Muscle layer of duodenum (tissue), 2 donors: ENCODE measurements around the gene FAM13C.
"Not testable (repeated sequence)": the region's sequence is repeated elsewhere in the genome, so short reads cannot be mapped to it uniquely, and the experiment has no call there.

ENCODE experiments used
- H3K27ac ChIP-seq: one replicate; pipeline ENCODE4 v1.7.0; 2013; ENCODE audit warnings: mild to moderate bottlenecking, low read length
- H3K27me3 ChIP-seq: one replicate; pipeline ENCODE4 v1.7.0; 2013; ENCODE audit warnings: low read depth, mild to moderate bottlenecking, control low read depth, low read length
- H3K36me3 ChIP-seq, 2 donors: one replicate each; pipeline ENCODE4 v1.7.0; 2013; ENCODE audit warnings: low read length in 2 of 2, control low read depth in 1 of 2, mild to moderate bottlenecking in 1 of 2; ENCODE audit not compliant: insufficient read depth in 2 of 2, control insufficient read depth in 1 of 2
- H3K4me1 ChIP-seq, 2 donors: one replicate each; pipeline ENCODE4 v1.7.0; 2013; ENCODE audit warnings: low read length in 2 of 2, mild to moderate bottlenecking in 2 of 2, control low read depth in 1 of 2, moderate library complexity in 1 of 2; ENCODE audit not compliant: insufficient read depth in 2 of 2, control insufficient read depth in 1 of 2
- H3K4me3 ChIP-seq, 2 donors: one replicate each; pipeline ENCODE4 v1.7.0; 2013; ENCODE audit warnings: low read length in 2 of 2, low read depth in 1 of 2, mild to moderate bottlenecking in 1 of 2
- H3K9me3 ChIP-seq, 2 donors: one replicate each; pipeline ENCODE4 v1.7.0; 2013; ENCODE audit warnings: low read length in 2 of 2, control low read depth in 1 of 2, mild to moderate bottlenecking in 1 of 2; ENCODE audit not compliant: control insufficient read depth in 1 of 2
- donor health status: healthy.

Gene FAM13C

GRCh38 chr10:59255463-59255862 lies 106.9 kb downstream of the FAM13C start:
- Histone ChIP-seq H3K4me3 (no peak overlapping the region), H3K36me3 (peaks cover 15 to 27% of the 10 kb centered on the region in 2 donors), H3K27me3 (no peaks in the 10 kb centered on the region), H3K9me3 (no peaks in the 10 kb centered on the region), H3K27ac (no peak overlapping the region), H3K4me1 (peaks cover 0 to 5% of the 10 kb centered on the region in 2 donors)

DNA sequence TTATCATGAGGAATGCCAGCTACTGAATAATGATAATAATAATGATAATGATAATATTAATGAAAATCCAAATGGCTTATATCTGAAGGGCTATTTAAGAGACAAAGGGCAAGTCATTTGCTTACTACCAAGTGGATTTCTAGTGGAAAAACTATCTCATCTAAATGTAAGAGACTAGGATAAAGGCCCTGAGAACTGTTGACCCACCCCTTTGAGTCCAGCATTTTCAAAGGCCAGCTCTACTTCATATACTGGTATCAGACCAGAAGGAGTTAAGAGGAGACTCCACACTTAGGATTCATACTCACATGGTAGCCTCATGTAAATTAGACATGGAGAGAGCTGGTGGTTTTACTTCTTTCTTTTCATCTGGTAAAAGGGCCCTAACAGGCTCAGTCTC lies 109.9 kb downstream of the FAM13C start:
- H3K4me1 ChIP-seq = peaks cover 0 to 5% of the 10 kb centered on the region in 2 donors
- H3K4me3 ChIP-seq = no peak overlapping the region
- no peaks in the 10 kb centered on the region for H3K27me3 ChIP-seq
- peaks cover 16 to 36% of the 10 kb centered on the region in 2 donors for H3K36me3 ChIP-seq
- no peaks in the 10 kb centered on the region for H3K9me3 ChIP-seq
- H3K27ac ChIP-seq = no peak overlapping the region

- no peaks in the 10 kb centered on the region for H3K9me3 ChIP-seq
- H3K4me3 ChIP-seq = no peak overlapping the region
- no peaks in the 10 kb centered on the region for H3K27me3 ChIP-seq
- H3K36me3 ChIP-seq = peaks cover 3 to 20% of the 10 kb centered on the region in 2 donors
- no peak overlapping the region for H3K27ac ChIP-seq
- H3K4me1 ChIP-seq = peaks cover 0 to 4% of the 10 kb centered on the region in 2 donors
Measured at GRCh38 chr10:59245686-59246085, 116.7 kb downstream of the FAM13C start.

DNA sequence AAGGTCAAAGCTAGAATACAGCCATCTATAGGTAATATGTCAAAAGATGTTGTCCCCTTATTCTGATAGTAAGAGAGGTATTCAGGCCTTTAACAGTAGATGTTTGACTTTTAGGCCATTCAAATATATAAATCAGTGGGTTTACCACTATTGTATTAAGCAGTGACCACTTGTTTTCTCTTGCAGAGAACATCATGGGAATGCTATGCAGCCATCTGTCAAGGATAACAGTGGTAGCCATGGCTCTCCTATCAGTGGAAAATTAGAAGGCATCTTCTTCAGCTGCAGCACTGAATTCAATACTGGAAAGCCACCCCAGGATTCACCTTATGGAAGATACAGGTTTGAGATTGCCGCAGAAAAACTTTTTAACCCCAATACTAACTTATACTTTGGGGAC lies 117.5 kb downstream of the FAM13C start:
- Histone ChIP-seq H3K4me3 (no peak overlapping the region), H3K36me3 (peaks cover 0 to 12% of the 10 kb centered on the region in 2 donors), H3K27ac (no peak overlapping the region), H3K27me3 (no peaks in the 10 kb centered on the region), H3K4me1 (peaks cover 0 to 8% of the 10 kb centered on the region in 2 donors), H3K9me3 (no peaks in the 10 kb centered on the region)

GRCh38 chr10:59243611-59244195 lies 118.6 kb downstream of the FAM13C start:
- Histone ChIP-seq H3K36me3 (peaks cover 0 to 9% of the 10 kb centered on the region in 2 donors), H3K27me3 (no peaks in the 10 kb centered on the region), H3K4me1 (peaks cover 0 to 8% of the 10 kb centered on the region in 2 donors), H3K9me3 (no peaks in the 10 kb centered on the region), H3K4me3 (no peak overlapping the region), H3K27ac (no peak overlapping the region)

DNA sequence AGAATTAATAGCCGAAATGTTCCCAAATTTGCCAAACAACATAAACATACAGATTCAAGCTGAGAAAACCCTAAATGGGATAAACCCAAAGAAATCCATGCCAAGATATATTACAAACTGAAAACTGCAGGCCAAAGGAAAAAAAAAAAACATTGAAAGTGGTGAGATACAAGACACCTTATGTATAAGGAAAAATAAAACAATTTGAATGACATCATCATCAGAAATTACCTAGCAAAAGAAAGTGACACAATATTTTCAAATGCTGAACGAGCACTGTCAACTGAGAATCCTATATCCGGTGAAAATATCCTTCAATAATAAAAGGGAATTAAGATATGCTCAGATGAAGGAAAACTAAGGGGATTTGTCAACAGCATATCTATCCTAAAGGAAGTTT lies 119.4 kb downstream of the FAM13C start:
- H3K4me1 ChIP-seq = peaks cover 0 to 8% of the 10 kb centered on the region in 2 donors
- H3K36me3 ChIP-seq = peaks cover 0 to 9% of the 10 kb centered on the region in 2 donors
- no peaks in the 10 kb centered on the region for H3K9me3 ChIP-seq
- no peaks in the 10 kb centered on the region for H3K27me3 ChIP-seq
- no peak overlapping the region for H3K27ac ChIP-seq
- no peak overlapping the region for H3K4me3 ChIP-seq

DNA sequence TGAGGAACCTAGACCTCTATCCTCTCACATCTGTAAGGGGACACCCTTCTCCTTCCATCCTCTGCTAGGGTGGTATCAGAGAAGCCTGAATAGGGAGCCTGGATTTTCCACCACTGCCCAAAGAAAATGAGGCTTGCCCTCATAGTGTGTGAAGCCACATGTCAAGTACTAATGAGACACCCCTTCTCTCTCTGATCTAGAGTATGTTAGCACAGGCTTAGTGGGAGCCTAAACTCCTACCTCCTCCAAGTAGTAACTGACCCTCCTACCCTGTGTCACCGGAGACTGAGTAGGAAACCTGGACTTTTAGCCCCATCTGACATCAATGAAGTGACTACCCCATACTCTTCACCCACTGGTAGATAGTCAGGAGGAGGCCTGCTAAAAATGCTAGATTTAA lies 120.3 kb downstream of the FAM13C start:
- Histone ChIP-seq H3K9me3 (no peaks in the 10 kb centered on the region), H3K27ac (no peak overlapping the region), H3K4me1 (peaks cover 0 to 8% of the 10 kb centered on the region in 2 donors), H3K4me3 (no peak overlapping the region), H3K27me3 (no peaks in the 10 kb centered on the region), H3K36me3 (peaks cover 0 to 9% of the 10 kb centered on the region in 2 donors)

DNA sequence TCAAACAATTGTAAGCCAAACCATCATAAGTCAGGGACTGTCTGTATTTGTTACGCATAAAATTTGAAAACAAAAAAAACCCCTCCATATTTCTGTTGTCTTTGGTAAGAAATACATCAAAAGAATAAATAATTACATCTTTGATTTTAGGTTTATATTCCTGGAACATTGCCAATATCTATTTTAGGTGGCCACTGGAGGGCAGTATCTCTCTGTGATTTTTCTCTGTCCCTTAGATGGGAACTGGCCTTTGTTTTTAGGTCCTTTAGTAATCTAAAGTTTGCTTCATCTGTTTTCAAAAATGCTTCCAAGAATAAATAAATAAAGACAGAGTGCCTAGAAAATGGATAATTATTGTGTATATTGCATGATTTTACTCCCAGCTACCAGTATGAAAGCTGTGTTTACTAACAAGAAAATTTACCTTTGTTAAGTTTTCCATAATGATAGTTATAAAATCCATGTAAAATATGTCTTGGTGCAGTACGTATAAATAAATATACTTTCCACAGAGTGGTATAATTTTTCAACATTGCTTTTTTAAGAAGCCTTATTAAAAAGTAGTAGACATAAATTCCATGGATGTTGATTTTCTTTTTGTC lies 121.7 kb downstream of the FAM13C start:
- H3K9me3 ChIP-seq = no peaks in the 10 kb centered on the region
- H3K4me1 ChIP-seq = peaks cover 0 to 8% of the 10 kb centered on the region in 2 donors
- no peaks in the 10 kb centered on the region for H3K27me3 ChIP-seq
- H3K27ac ChIP-seq = no peak overlapping the region
- H3K36me3 ChIP-seq = peaks cover 0 to 7% of the 10 kb centered on the region in 2 donors
- no peak overlapping the region for H3K4me3 ChIP-seq

GRCh38 chr10:59239108-59239507 lies 123.2 kb downstream of the FAM13C start:
- H3K27me3 ChIP-seq, H3K4me1 ChIP-seq, H3K27ac ChIP-seq, H3K9me3 ChIP-seq, H3K36me3 ChIP-seq, H3K4me3 ChIP-seq: not testable (repeated sequence)

- Histone ChIP-seq H3K4me1 (peaks cover 0 to 8% of the 10 kb centered on the region in 2 donors), H3K27me3 (no peaks in the 10 kb centered on the region), H3K4me3 (no peak overlapping the region), H3K36me3 (no peaks in the 10 kb centered on the region), H3K9me3 (no peaks in the 10 kb centered on the region), H3K27ac (no peak overlapping the region)
Measured at GRCh38 chr10:59237775-59238174, 124.6 kb downstream of the FAM13C start.

DNA sequence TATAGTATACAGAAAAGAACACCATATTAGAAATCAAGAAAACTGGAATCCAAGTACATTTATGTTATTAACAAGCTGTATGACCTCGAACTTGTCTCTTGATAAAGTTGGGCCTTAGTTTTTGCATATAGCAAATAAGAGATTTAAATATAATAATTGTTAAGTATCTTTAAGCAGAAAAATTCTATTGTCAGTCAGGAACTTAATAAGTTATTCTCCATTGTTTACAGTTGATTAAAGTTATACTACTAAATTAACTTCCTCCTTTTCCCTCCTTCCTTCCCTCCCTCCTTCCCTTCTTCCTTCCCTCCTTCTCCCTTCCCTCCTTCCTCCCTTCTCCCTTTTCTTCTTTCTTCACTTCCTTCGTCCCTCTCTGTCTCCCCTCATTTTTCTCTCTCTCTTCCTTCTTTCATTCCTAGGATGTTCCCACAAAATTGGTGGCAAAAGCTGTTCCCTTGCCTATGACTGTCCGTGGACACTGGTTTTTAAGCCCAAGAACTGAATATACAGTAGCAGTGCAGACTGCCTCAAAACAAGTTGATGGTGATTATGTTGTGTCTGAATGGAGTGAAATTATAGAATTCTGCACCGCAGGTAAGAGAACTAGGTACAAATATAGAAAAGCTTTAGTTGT lies 126.2 kb downstream of the FAM13C start:
- no peaks in the 10 kb centered on the region for H3K9me3 ChIP-seq
- H3K36me3 ChIP-seq = no peaks in the 10 kb centered on the region
- H3K4me3 ChIP-seq = no peak overlapping the region
- peaks cover 0 to 8% of the 10 kb centered on the region in 2 donors for H3K4me1 ChIP-seq
- no peak overlapping the region for H3K27ac ChIP-seq
- no peaks in the 10 kb centered on the region for H3K27me3 ChIP-seq
